Cortex of kidney (tissue), 1 donor: ENCODE results near the gene MRPS35.

Source experiments
- DNase-seq: peaks from one replicate; lab custom pipeline; 2025; lab: John Stamatoyannopoulos, UW

MRPS35 gene

GRCh38 chr12:27710592-27711316, at the start of gene MRPS35:
TSS of gene MRPS35 (plus strand) at chr12:27710832. CDS start at chr12:27710844, 12 bp downstream.
- DNase-seq, result peak; percentile 31

DNA sequence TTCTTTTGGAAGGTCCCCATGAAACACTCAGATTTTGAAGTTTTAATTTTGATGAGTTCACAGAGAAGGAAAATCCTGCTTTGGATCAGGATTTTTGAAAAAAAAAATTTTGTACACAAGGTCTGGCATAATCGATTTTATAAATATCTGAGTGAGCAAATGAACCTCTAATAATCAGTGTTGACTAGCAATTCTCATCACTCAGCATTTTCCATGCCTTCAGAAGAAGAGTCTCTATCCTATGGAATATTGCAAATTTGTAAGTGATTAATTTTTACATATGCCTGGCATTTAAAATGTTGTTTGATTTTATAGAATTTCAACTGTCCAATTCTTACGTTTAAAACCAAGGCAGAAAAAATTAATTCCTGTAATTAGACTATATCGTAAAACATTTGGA, 44.9 kb upstream of the MRPS35 start:
- DNase-seq, result no peak

- DNase-seq, result no peak
Observed at GRCh38 chr12:27666510-27666909, 44.1 kb upstream of the MRPS35 start.

DNA sequence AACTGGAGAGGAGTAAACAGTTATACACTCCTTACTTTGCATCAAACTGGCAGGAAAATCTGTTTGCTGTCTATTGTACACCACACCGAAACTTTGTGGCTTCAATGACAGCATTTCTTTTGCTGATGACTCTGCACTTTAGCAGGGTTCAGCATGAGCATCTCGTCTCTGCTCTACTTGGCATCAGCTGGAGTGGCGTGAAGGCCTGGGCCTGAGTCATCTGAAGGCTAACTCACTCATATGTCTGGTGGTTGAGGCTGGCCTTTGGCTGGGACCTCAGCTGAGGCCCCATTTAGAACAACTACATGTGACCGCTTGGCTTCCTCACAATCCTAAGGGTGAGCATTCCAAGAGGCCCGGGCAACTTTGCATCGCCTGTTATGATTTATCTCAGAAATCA, 43.1 kb upstream of the MRPS35 start:
- no peak for DNase-seq

GRCh38 chr12:27672051-27672450, 38.6 kb upstream of the MRPS35 start:
- no peak for DNase-seq

DNA sequence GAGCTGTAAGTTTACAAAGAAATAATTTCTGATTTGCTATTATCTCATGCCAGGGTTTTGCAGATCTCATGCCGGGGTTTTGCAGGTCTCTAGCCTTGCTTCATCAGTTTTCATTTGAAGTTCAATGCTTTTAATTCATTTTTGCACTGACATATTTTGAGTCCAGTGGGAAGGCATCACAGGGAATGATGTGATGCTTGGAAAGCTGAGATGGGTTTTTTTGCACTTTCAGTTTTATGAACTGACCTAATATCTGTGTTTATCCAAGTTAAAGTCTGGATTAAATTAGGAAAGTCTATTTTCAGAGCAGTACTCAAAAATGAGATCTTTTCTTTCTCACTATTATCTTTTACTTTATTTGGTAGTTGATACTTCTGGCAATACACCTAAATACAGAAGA, 38.0 kb upstream of the MRPS35 start:
- no peak for DNase-seq

DNA sequence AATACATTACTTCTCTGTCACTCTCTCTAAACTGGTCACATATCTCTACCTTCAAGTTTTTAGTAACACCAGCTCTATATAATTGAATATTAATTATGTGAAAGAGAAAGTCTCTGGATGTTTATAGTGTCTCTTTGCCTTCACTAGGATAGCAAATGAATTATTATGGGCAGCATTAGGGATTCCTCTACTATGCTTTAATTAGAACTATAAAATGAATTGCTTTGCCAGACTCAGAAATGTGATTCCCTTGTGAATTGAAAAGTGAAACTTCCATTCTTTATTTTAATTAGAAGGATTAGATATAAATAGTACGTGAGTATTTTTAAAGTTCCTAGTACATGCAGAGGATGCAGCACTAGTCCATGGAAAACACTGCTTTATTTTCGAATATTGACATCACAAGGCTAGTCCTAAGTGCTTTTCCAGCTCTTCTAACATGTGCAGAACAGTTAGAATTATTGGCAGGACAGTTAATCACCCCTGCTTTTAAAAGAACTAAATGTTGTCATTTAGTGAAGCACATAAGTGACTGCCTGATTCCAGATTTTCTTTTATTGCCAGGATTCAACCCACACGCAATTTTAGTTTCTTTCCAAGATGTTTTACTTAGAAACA, 37.4 kb upstream of the MRPS35 start:
- DNase-seq, result no peak

DNA sequence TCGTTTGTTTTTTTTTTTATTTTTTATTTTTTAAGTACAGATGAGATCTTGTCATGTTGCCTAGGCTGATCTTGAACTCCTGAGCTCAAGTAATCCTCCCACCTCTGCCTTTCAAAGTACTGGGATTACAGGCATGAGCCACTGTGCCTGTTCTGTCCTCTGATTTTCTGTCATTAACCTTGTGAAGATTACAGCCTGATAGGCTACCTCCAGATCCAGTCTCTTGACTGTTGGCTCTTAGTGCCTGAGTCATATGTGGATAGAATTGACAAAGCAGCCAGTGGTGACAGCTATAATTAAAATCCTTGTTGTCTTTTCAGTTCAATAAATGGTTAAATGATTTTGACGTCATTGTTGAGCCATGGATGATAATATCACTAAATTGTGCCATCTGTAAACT, 35.6 kb upstream of the MRPS35 start:
- no peak for DNase-seq

GRCh38 chr12:27680619-27681018, 30.0 kb upstream of the MRPS35 start:
- no peak for DNase-seq

DNA sequence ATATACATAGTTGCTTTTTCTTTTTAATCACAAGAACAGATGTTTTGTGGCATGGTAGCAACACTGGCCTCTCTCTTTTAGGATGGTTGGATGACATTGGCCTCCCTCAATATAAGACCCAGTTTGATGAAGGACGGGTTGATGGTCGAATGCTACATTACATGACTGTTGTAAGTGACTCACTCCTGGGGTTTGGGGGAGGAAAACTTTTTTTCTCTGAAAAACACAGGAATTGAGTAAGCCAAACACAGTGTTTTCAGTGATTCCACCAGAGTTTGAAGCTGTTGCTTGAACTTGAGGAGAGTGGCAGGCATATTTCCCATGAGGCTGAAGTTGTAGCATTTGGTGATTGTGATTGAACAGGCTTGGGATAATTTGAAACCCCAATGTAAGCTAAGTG, 28.1 kb upstream of the MRPS35 start:
- DNase-seq, result no peak

DNA sequence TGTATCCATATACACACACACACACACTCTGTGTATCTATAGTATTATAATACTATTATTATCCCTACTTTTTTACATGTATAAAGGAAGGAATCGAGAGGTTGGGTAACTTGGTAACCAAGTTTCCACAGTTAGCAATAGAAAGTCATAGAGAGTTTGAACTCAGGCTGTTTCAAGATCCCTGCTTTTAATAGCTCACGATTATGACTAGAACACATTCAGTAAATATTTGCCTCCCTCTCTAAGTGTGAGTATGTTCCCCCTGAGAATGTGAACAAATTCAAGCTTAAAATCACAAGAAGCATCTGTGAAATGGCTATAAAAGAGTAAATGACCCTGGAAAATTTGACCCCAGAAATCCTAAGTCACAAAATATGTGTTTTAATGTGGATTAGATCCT, 25.4 kb upstream of the MRPS35 start:
- no peak for DNase-seq

DNA sequence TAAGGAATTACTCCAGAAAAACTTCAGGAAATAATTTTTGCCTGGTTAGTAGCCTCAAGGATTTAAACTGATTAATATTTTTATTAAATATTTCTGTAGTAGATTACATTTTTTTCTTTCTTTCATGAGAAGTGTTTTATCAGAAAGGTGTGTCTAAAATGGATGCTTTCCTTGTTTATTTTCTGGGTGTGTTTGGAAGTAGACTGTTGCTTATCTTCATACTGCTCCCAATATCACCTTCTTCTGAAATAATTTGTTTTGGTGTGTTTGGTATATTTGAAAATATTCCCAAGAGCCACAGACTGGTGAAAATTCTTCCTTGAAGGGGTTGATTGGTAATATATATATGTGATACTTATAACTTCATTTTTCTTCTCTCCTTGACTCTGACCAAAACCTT, 24.5 kb upstream of the MRPS35 start:
- no peak for DNase-seq

DNA sequence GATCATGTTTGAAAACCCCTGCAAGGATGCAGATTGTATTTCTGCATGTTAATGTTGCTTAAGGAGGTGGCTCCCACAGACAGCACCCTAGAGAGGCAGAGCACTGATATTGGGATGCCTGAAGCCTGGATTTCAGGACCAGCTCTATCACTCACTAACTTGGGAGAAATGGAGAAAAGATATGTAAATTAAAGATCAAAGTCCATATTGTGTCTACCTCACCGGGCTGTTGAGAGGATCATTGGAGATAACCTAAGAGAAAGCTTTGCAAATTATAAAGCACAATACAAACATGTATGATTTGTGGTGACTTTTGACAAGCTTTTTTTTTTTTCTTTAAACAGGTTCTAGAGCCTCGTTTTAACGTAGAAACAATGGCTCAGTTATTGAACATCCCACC, 22.0 kb upstream of the MRPS35 start:
- no peak for DNase-seq

GRCh38 chr12:27689558-27690180, 21.0 kb upstream of the MRPS35 start:
- no peak for DNase-seq

DNA sequence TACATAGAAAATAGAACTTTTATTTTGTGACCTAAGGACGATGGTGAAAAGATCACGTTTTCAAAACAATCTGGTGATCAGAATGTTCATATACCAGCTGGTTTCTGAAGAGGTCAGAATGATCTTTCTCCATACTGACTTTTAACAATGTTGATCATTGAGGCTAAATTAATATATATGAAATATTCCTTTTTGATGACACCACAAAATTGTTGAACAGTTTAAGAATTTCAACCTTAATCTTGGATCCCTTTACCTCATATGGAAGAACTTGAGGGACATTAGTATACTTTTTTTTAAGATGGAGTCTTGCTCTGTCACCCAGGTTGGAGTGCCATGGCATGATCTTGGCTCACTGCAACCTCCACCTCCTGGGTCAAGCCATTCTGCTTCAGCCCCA, 17.2 kb upstream of the MRPS35 start:
- DNase-seq, result no peak

DNA sequence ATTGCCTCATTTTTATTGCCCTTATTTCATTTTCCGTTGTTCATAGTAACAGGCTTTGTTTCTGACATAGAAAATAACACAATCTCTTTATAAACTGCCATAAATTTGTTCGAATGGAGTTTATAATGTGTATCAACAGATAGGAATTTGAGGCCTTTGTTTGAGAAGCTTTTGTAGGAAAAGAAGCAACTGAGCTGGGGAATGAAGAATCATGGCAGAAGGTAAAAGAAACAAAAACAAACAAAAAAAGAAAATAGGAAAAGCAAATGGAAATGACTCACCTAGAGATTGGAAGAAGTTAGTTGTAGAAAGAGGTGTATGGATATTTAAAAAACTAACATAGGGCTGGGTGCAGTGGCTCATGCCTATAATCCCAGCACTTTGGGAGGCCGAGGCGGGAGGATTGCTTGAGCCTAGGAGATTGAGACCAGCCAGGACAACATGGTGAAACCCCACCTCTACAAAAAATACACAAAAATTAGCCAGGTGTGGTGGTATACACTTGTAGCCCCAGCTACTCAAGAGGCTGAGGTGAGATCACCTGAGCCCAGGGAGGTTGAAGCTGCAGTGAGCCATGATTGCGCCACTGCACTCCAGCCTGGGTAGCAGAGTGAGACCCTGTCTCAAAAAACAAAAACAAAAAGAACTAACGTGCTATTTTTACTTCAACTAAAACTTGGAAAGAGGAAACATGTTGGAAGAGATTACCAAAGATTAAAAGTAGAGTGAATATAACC, 14.9 kb upstream of the MRPS35 start:
- no peak for DNase-seq

- no peak for DNase-seq
Observed at GRCh38 chr12:27696293-27696652, 14.4 kb upstream of the MRPS35 start, which contains the start of gene REP15. TSS of gene REP15 (plus strand) at chr12:27696447. CDS start at chr12:27696563, 116 bp downstream.

- DNase-seq, result no peak
Observed at GRCh38 chr12:27696864-27697564, 13.6 kb upstream of the MRPS35 start.

DNA sequence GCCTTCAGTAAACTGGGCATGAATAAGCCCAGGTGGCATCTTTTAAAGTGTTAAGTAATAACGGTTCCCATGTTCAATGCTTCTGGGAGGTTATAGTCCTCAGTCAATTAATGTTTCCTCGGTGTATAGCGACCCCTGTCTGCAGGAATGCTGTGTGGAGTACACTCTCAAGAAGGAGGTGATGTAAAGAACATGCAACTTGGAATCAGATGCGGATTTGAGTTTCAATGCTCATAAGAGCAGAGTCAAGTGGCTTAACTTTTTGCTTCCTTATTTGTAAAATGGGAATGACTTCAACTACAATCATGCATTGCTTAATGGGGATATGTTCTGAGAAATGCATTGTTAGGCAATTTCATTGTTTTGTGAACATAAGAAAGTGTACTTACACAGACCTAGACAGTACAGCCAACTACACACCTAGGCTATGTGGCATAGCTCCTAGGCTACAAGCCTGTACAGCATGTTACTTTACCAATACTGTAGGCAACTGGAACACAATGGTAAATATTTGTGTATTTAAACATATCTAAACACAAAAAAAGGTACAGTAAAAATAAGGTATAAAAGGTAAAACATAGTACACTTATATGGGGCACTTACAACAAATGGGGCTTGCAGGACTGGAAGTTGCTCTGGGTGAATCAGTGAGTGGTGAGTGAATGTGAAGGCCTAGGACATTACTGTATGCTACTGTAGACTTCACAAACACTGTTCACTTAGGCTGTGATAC, 6.7 kb upstream of the MRPS35 start:
- DNase-seq, result no peak

DNA sequence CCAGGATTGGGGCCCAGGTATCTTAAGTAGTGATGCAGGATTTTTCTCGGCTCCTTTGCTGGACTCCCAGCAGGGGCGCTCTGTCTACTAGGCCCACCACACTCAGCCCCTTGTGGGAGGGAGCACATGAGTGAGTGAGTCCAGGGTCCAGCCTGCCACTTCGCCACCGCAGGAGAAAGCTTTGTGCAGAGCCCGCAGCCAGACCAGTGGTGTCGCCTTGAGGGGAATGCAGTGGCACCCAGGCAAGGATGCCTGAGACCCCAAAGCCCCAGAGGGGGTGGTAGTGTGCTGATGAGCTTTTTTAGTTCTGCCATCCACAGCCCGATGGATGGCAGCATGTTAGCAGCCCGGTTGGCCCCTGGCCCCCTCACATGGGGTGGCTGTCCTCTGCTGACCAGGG, 5.4 kb upstream of the MRPS35 start:
- DNase-seq, result no peak

DNA sequence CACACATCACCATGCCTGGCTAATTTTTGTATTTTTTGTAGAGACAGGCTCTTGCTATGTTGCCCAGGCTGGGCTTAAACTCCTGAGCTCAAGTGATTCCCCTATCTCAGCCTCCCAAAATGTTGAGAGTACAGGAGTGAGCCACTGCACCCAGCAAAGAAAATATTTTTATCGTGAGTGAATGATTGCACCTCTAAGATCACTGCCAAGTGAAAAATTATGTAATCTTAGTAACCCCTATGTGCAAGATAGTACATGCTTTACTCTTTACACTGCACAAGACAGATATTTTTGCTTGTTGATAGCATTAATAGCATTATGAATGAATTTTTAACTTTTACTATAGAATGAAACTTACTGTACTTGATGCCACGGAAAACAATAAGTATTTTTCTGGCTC, 3.4 kb upstream of the MRPS35 start:
- DNase-seq, result no peak
